PC-9 (cell line): ENCODE results near the gene MRPL52.

Experiments used
- CTCF ChIP-seq: fragments of 200-600 bp; sonication (generic); conservative IDR thresholded peaks from 2 replicates; pipeline ENCODE4 v1.6.1; 2017; ENCODE audit warnings: mixed run types, antibody characterized with exemption, mild to moderate bottlenecking, moderate library complexity
- EZH2 ChIP-seq: fragments of 200-600 bp; sonication (generic); IDR thresholded peaks from 2 replicates; pipeline ENCODE4 v1.8.0; 2017; ENCODE audit warnings: antibody characterized with exemption, low read depth

- TF ChIP-seq CTCF (no peak), EZH2 (no peak)
Observed at GRCh38 chr14:22814941-22815713, 14.6 kb upstream of the MRPL52 start, which contains the start of gene SLC7A7.
